Esophagus muscularis mucosa (tissue), 4 donors: ENCODE data around the gene TNKS2. TPM values are rescaled to one million over a fixed set of nuclear protein-coding genes. Genes with fewer than 3 reads are reported as not detected.
"Not testable (repeated sequence)": the region's sequence is repeated elsewhere in the genome, so short reads cannot be mapped to it uniquely, and the experiment has no call there.

Experiments used
- DNase-seq: peaks from one replicate; pipeline ENCODE4 v3.0.0-alpha.2; 2017; ENCODE audit errors: extremely low spot score
- H3K27ac ChIP-seq, 4 donors: fragments of 200-600 bp; sonication (generic); replicated peaks in 1 of 4; 1 replicate in 3 of 4; 2 replicates in 1 of 4; pipeline ENCODE4 v1.5.1; 2016 to 2019; ENCODE audit warnings: mild to moderate bottlenecking in 1 of 4
- H3K27me3 ChIP-seq, 4 donors: fragments of 200-600 bp; sonication (generic); one replicate each; pipeline versions ENCODE4 v1.5.1 to v1.6.0; 2016 to 2019
- H3K36me3 ChIP-seq, 4 donors: fragments of 200-600 bp; sonication (generic); one replicate each; pipeline ENCODE4 v1.5.1; 2016 to 2019
- H3K4me1 ChIP-seq, 4 donors: fragments of 200-600 bp; sonication (generic); one replicate each; pipeline ENCODE4 v1.5.1; 2016 to 2019
- H3K4me3 ChIP-seq, 4 donors: fragments of 200-600 bp; sonication (generic); 1 replicate in 2 of 4; 2 replicates in 2 of 4; pipeline ENCODE4 v1.5.1; 2016 to 2019; ENCODE audit warnings: mild to moderate bottlenecking in 4 of 4, moderate library complexity in 1 of 4
- H3K9me3 ChIP-seq, 4 donors: fragments of 200-600 bp; sonication (generic); 1 replicate in 3 of 4; 2 replicates in 1 of 4; pipeline ENCODE4 v1.5.1; 2016 to 2019
- CTCF ChIP-seq, 3 experiments: fragments of 200-600 bp in 2 of 3; fragments of 450-650 bp in 1 of 3; sonication (generic) in 2 of 3; IDR thresholded peaks; one replicate each; pipeline ENCODE4 v1.5.1; 2017 to 2019; ENCODE audit warnings: antibody characterized with exemption in 3 of 3, mild to moderate bottlenecking in 2 of 3, moderate library complexity in 1 of 3
- EP300 ChIP-seq: sonication (generic); formaldehyde crosslinking; IDR thresholded peaks from one replicate; pipeline ENCODE4 v1.6.1; 2017; ENCODE audit warnings: antibody characterized with exemption
- POLR2A ChIP-seq: fragments of 450-650 bp; IDR thresholded peaks from one replicate; pipeline ENCODE4 v1.6.1; 2017; ENCODE audit warnings: antibody characterized with exemption, moderate library complexity, mild to moderate bottlenecking, low read depth
- POLR2AphosphoS5 ChIP-seq, 2 donors: sonication (generic); formaldehyde crosslinking; IDR thresholded peaks; one replicate each; pipeline ENCODE4 v1.6.1; 2017; ENCODE audit warnings: antibody characterized with exemption in 2 of 2
- WGBS: methylation state at CpG from one replicate; pipeline ENCODE4 v1.1.5; 2018; 5-methylcytosine and 5-hydroxymethylcytosine counted together
- intact Hi-C: fragments of 100-400 bp; cut with DNase I; formaldehyde crosslinking; loops from one replicate; pipeline ENCODE4 v1.15.1; 2023
- total RNA-seq, 4 donors: library from RNA; depleted of rRNA; stranded (reverse); fragments of >200 nt; gene quantifications; one replicate each; pipeline versions ENCODE4 v1.1.0 to v1.2.1, GENCODE V29; 2016

The TNKS2 gene
- total RNA-seq, 4 donors from 2014 or later: 36.7 to 47.1 (median 43.2) TPM

- peaks cover 39 to 79% (median 73%) of the 10 kb centered on the region in 4 donors for H3K4me1 ChIP-seq
- TF ChIP-seq CTCF (IDR thresholded peaks at IDR 0.05) (no peak), POLR2A (no peak), EP300 (no peak), POLR2AphosphoS5 (IDR thresholded peaks at IDR 0.05) (no peak)
- intact Hi-C loops: no loop called here
- peaks cover 0 to 33% (median 11%) of the 10 kb centered on the region in 4 donors for H3K36me3 ChIP-seq
- H3K27me3 ChIP-seq: no peaks in the 10 kb centered on the region
- H3K27ac ChIP-seq: no peak overlapping the region
- H3K4me3 ChIP-seq: no peak overlapping the region
- H3K9me3 ChIP-seq: no peaks in the 10 kb centered on the region
- DNase-seq: no peak
These were observed 5.9 kb downstream of the TNKS2 start for GRCh38 chr10:91804126-91804510.

DNA sequence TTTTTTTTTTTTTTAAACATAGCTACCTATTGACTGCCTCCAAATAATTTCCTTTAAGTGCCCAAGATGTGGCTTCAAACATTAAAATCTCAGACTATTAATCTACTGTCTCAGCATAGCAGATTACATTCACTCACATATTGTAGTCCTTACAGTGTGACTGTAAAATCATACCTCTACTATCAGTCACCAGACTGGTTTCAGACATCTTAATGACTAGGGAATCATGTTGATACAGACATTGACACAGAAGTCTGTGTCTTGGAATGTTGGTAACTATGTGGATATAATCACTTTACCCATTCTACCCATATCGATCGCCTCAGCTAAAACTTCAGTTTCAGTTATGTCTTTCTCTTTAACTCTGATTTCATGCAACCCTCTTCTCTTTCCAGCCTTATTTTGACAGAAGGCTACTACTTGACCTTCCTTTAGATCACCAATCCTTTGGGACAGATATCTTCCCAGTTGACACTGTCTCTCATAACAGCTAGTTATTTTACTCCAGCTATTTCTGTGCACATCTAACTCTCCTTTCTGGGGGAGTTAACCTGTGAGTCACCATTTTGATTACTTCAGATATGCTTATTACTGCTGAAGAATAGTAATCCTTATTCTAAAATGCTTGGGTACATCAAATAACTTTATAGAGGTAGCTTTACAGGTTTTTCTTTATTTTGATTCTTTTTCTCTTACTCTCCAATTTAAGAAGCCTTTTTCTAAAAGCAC, 7.0 kb downstream of the TNKS2 start:
- TF ChIP-seq POLR2A: no peak
- TF ChIP-seq POLR2AphosphoS5 (IDR thresholded peaks at IDR 0.05): no peak
- no peak for TF ChIP-seq EP300
- no peak for TF ChIP-seq CTCF (IDR thresholded peaks at IDR 0.05)
- Histone ChIP-seq H3K9me3 (no peaks in the 10 kb centered on the region), H3K4me1 (peaks cover 31 to 69% (median 64%) of the 10 kb centered on the region in 4 donors), H3K27me3 (no peaks in the 10 kb centered on the region), H3K36me3 (peaks cover 0 to 33% (median 11%) of the 10 kb centered on the region in 4 donors), H3K4me3 (no peak overlapping the region), H3K27ac (no peak overlapping the region)
- no peak for DNase-seq
- intact Hi-C loops: no loop called here
- 97% methylated on average over 2 of the region's 2 CpGs for WGBS

DNA sequence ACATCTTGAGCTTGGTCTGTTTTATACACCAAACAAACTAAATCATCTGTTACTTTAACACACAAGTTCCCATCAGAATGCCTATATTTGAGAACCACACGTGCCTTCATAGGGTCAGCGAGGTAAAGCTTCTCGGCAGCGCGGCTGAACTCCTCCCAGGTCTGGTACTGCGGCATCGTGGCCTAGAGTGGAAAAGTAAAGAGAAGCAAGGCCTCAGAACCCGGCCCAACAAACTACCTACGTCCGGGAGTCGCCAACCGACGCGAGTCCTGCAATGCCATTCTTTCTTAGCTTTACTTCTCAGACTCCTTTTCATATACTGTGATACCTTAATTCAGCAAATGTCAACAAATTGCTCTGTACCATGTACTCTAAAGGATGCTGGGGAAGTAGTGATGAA, 9.0 kb downstream of the TNKS2 start:
- H3K27me3 ChIP-seq, H3K9me3 ChIP-seq, H3K4me3 ChIP-seq, DNase-seq, H3K27ac ChIP-seq, intact Hi-C loops: not testable (repeated sequence)
- H3K36me3 ChIP-seq: peaks cover 0 to 23% (median 7%) of the 10 kb centered on the region in 4 donors
- peaks cover 23 to 61% (median 47%) of the 10 kb centered on the region in 4 donors for H3K4me1 ChIP-seq
- 97% methylated on average over 14 of the region's 14 CpGs for WGBS

- Histone ChIP-seq H3K4me1 (peaks cover 4 to 34% (median 10%) of the 10 kb centered on the region in 4 donors), H3K27me3 (no peaks in the 10 kb centered on the region), H3K27ac (no peak overlapping the region), H3K9me3 (no peaks in the 10 kb centered on the region), H3K36me3 (peaks cover 0 to 54% (median 29%) of the 10 kb centered on the region in 4 donors), H3K4me3 (no peak overlapping the region)
- intact Hi-C loops: no loop called here
- TF ChIP-seq EP300 (no peak), POLR2AphosphoS5 (IDR thresholded peaks at IDR 0.05) (no peak), POLR2A (no peak), CTCF (IDR thresholded peaks at IDR 0.05) (no peak)
- 93% methylated on average over 1 of the region's 1 CpG for WGBS
- no peak for DNase-seq
These were observed 15.0 kb downstream of the TNKS2 start for GRCh38 chr10:91813251-91813650.

DNA sequence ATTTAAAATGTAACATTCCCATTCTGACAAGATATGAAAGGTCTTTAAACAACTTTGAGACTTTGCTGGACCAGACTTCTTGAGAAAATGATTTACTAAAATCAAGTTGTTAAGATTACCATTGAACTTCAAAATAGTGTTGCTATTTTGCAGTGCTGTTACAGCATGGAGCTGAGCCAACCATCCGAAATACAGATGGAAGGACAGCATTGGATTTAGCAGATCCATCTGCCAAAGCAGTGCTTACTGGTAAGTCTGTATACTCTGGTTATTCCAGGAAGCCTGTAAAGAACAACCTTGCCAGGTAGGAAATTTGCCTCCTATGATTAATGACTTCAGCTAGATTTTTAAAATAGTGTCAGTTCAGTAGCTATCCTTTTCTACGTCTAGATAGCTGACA, 18.8 kb downstream of the TNKS2 start:
- peaks cover 28 to 89% (median 64%) of the 10 kb centered on the region in 4 donors for H3K36me3 ChIP-seq
- no peaks in the 10 kb centered on the region for H3K9me3 ChIP-seq
- H3K4me1 ChIP-seq: peaks cover 0 to 22% (median 8%) of the 10 kb centered on the region in 4 donors
- TF ChIP-seq EP300: no peak
- TF ChIP-seq CTCF (IDR thresholded peaks at IDR 0.05): no peak
- TF ChIP-seq POLR2AphosphoS5 (IDR thresholded peaks at IDR 0.05): no peak
- no peak for TF ChIP-seq POLR2A
- no peak overlapping the region for H3K4me3 ChIP-seq
- no peaks in the 10 kb centered on the region for H3K27me3 ChIP-seq
- no peak overlapping the region for H3K27ac ChIP-seq
- DNase-seq: no peak
- intact Hi-C loops: no loop called here
- 38% methylated on average over 2 of the region's 2 CpGs for WGBS
